ENCODE data around the gene SLIT1.

Gene SLIT1

DNA sequence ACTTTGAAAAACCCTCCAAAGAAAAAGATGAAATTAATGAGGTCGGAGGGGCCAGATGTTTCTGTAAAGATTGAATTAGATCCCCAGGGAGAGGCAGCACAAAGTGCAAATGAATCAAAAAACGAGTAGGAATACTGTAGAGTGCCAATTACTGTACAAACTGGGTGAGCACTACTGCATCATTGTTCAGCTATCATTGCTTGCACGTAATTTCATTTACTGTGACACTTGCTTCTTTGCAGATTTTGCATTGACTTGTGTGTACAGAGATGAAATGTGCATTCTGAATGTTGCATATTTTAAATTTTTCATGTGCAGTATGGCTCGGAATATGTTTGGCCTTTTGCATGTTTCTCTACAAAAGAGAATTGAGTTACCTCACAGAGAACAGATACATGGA lies 230.0 kb downstream of the SLIT1 start:
- no peak for DNase-seq

DNA sequence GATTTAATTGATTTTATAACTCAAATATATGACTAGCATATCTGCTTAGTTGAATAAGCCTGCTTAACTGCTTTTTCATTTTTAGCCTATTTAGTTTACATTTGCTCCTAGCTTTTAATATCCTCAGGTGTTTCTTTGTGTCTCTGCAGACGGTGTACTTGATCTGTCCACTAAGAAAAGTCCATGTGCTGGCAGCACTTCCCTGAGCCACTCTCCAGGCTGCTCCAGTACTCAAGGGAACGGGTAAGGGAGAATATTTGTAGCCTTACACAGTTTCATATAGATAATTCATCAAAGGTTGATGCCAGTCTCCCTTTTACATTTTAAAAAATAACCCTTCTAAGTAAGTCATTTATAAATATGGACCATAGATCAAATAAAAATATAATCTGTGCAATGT lies 233.8 kb downstream of the SLIT1 start:
- DNase-seq: no peak

DNA sequence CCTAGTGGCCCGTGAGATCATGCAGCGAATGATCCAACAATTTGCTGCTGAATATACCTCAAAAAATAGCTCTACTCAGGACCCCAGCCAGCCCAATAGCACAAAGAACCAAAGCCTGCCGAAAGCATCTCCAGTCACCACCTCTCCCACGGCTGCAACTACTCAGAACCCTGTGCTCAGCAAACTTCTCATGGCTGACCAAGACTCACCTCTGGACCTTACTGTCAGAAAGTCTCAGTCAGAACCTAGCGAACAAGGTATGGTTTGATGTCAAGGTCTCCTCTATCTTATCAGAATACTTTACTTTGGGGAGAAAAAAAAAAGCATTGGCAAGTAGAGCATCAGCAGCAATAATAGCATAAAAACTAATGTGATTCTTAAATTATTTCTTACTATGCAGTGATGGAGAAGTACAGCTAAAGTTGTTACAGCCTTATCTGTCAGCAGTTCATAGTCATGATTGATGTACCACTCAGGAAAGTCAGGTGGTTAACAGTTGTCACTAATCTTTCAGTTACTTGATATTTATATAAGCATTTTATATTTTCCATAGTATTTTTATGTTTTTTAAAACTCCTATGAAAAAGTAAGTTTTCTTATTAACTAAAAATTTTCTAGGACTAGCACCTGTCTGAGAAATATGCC lies 236.6 kb downstream of the SLIT1 start:
- DNase-seq: no peak
